Keratinocyte (primary cell): ENCODE data around the gene PDIA2.

Experiments used
- EZH2 ChIP-seq: IDR thresholded peaks from one replicate; pipeline ENCODE4 v1.6.1; 2012; ENCODE audit warnings: inconsistent platforms, mild to moderate bottlenecking, low read length, moderate library complexity
- TF ChIP-seq, protein P1 (sequence below), 3 experiments: IDR thresholded peaks in 1 of 3; conservative IDR thresholded peaks in 1 of 3; optimal IDR thresholded peaks in 1 of 3; 2 replicates in 2 of 3; 3 replicates in 1 of 3; pipeline versions ENCODE3 to v1.5.1; 2011; ENCODE audit warnings: low read length in 3 of 3, mild to moderate bottlenecking in 3 of 3, moderate library complexity in 2 of 3, control low read depth in 1 of 3, inconsistent platforms in 1 of 3; ENCODE audit not compliant: insufficient read depth in 2 of 3; ENCODE audit errors: extremely low read depth in 1 of 3

DNA sequence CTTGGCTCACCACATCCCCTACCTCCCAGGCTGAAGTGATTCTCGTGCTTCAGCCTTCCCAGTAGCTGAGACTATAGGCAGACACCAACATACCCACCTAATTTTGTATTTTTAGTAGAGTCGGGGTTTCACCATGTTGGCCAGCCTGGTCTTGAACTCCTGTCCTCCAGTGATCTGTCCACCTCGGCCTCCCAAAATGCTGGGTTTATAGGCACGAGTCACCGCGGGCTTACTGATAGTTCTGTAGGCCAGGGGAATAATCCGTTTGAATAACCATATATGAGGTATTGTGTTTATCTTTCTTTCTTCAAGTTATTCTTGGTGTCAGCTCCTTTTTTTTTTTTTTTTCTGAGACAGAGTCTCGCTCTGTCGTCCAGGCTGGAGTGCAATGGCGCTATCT is 40.7 kb upstream of the PDIA2 start:
- TF ChIP-seq EZH2, result no peak
- TF ChIP-seq, protein P1, sequence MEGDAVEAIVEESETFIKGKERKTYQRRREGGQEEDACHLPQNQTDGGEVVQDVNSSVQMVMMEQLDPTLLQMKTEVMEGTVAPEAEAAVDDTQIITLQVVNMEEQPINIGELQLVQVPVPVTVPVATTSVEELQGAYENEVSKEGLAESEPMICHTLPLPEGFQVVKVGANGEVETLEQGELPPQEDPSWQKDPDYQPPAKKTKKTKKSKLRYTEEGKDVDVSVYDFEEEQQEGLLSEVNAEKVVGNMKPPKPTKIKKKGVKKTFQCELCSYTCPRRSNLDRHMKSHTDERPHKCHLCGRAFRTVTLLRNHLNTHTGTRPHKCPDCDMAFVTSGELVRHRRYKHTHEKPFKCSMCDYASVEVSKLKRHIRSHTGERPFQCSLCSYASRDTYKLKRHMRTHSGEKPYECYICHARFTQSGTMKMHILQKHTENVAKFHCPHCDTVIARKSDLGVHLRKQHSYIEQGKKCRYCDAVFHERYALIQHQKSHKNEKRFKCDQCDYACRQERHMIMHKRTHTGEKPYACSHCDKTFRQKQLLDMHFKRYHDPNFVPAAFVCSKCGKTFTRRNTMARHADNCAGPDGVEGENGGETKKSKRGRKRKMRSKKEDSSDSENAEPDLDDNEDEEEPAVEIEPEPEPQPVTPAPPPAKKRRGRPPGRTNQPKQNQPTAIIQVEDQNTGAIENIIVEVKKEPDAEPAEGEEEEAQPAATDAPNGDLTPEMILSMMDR (optimal IDR thresholded peaks at IDR 0.05 in 1 of 3, IDR thresholded peaks at IDR 0.05 in 1 of 3, conservative IDR thresholded peaks at IDR 0.05 in 1 of 3; ENCODE audit: extremely low read depth in 1 of 3, insufficient read depth in 2 of 3, low read length in 3 of 3), result no peak
